Suppressor macrophage treated with lipopolysaccharide for 1 hour (primary cell): ENCODE measurements around the gene DNASE2.
A peak's percentile ranks its signal among the peaks of the same experiment; 100 is the strongest.

Source experiments
- DNase-seq, 3 donors: peaks; one replicate each; pipeline ENCODE4 v3.0.0-alpha.2; 2020 to 2022

DNASE2 gene

GRCh38 chr19:12886651-12886968 is 5.4 kb upstream of the DNASE2 start:
- DNase-seq, result no peak

GRCh38 chr19:12885749-12886650 is 4.8 kb upstream of the DNASE2 start:
- no peak for DNase-seq

- peak; percentile 78 to 94 (median 89) for DNase-seq
Measured at GRCh38 chr19:12884926-12885748, 3.9 kb upstream of the DNASE2 start.

GRCh38 chr19:12884627-12884925 is 3.3 kb upstream of the DNASE2 start:
- DNase-seq, result no peak

- DNase-seq, result no peak
Measured at GRCh38 chr19:12884202-12884601, 3.0 kb upstream of the DNASE2 start.

GRCh38 chr19:12882589-12882988 is 1.3 kb upstream of the DNASE2 start:
- DNase-seq, result no peak

GRCh38 chr19:12880551-12881171 is 588 bp downstream of the DNASE2 start:
- DNase-seq, result peak in 2 of 3 donors; percentile 13 to 33

GRCh38 chr19:12875086-12875485 is 6.2 kb downstream of the DNASE2 start:
- DNase-seq, result no peak

- DNase-seq, result no peak
Measured at GRCh38 chr19:12873891-12874745, 7.1 kb downstream of the DNASE2 start.

- DNase-seq, result peak; percentile 41 to 68 (median 46)
Measured at GRCh38 chr19:12872941-12873890, 8.0 kb downstream of the DNASE2 start.

GRCh38 chr19:12872255-12872654 is 9.0 kb downstream of the DNASE2 start:
- peak in 1 of 3 donors; percentile 20 for DNase-seq

- no peak for DNase-seq
Measured at GRCh38 chr19:12871681-12872080, 9.6 kb downstream of the DNASE2 start.

- DNase-seq, result no peak
Measured at GRCh38 chr19:12868540-12869112, 12.6 kb downstream of the DNASE2 start.

- DNase-seq, result peak; percentile 55 to 81 (median 61)
Measured at GRCh38 chr19:12867120-12868099, 13.8 kb downstream of the DNASE2 start.

GRCh38 chr19:12866416-12867119 is 14.7 kb downstream of the DNASE2 start:
- DNase-seq, result peak in 1 of 3 donors; percentile 13

GRCh38 chr19:12865746-12866415 is 15.4 kb downstream of the DNASE2 start:
- peak in 1 of 3 donors; percentile 13 for DNase-seq

GRCh38 chr19:12864721-12865715 is 16.2 kb downstream of the DNASE2 start:
- DNase-seq, result peak in 1 of 3 donors; percentile 15
